Measurements from ENCODE around the gene NXNL1. TPM values are rescaled to one million over a fixed set of nuclear protein-coding genes. Genes with fewer than 3 reads are reported as not detected.

The NXNL1 gene
- total RNA-seq, 1 donor: not detected

GRCh38 chr19:17486545-17487240 is 26.0 kb upstream of the NXNL1 start:
- H3K4me3 ChIP-seq (ENCODE audit: low read depth, low read length): no peak overlapping the region
- DNase-seq (ENCODE audit: low read depth): no peak
- no peak for TF ChIP-seq CTCF (IDR thresholded peaks at IDR 0.05; ENCODE audit: insufficient read depth, low read length)

GRCh38 chr19:17484520-17485185 is 23.9 kb upstream of the NXNL1 start:
- no peak for DNase-seq (ENCODE audit: low read depth)
- H3K4me3 ChIP-seq (ENCODE audit: low read depth, low read length): no peak overlapping the region
- TF ChIP-seq CTCF (IDR thresholded peaks at IDR 0.05; ENCODE audit: insufficient read depth, low read length): no peak

GRCh38 chr19:17483605-17484002 is 22.9 kb upstream of the NXNL1 start:
- no peak for DNase-seq (ENCODE audit: low read depth)
- TF ChIP-seq CTCF (IDR thresholded peaks at IDR 0.05; ENCODE audit: insufficient read depth, low read length): no peak

GRCh38 chr19:17482877-17483604 is 22.3 kb upstream of the NXNL1 start:
- TF ChIP-seq CTCF (IDR thresholded peaks at IDR 0.05; ENCODE audit: insufficient read depth, low read length): no peak
- H3K4me3 ChIP-seq (ENCODE audit: low read depth, low read length): no peak overlapping the region
- no peak for DNase-seq (ENCODE audit: low read depth)

More at GRCh38 chr19:17483605-17484002, 22.9 kb upstream of the NXNL1 start:
- H3K4me3 ChIP-seq (ENCODE audit: low read depth, low read length): no peak overlapping the region

GRCh38 chr19:17481986-17482385 is 21.3 kb upstream of the NXNL1 start:
- DNase-seq (ENCODE audit: low read depth): no peak
- no peak overlapping the region for H3K4me3 ChIP-seq (ENCODE audit: low read depth, low read length)
- TF ChIP-seq CTCF (IDR thresholded peaks at IDR 0.05; ENCODE audit: insufficient read depth, low read length): no peak

GRCh38 chr19:17479325-17479791 is 18.6 kb upstream of the NXNL1 start:
- peak; percentile 75 for DNase-seq (ENCODE audit: low read depth)
- no peak for TF ChIP-seq CTCF (IDR thresholded peaks at IDR 0.05; ENCODE audit: insufficient read depth, low read length)
- H3K4me3 ChIP-seq (ENCODE audit: low read depth, low read length): no peak overlapping the region
